Limb (tissue), 2 donors: Measurements from ENCODE around the gene CHRM5.
"Not testable (repeated sequence)": the region's sequence is repeated elsewhere in the genome, so short reads cannot be mapped to it uniquely, and the experiment has no call there.

Experiments
- DNase-seq, 2 donors: peaks; one replicate each; pipeline ENCODE4 v3.0.0-alpha.2; 2016; ENCODE audit errors: extremely low spot score in 2 of 2

Gene CHRM5

GRCh38 chr15:34038871-34039789 lies 70.8 kb downstream of the CHRM5 start, which contains the start of gene AVEN:
Gene AVEN, minus strand, starts transcription at chr15:34039204. Its CDS starts 158 bp downstream, at chr15:34039046.
- peak; percentile 27 to 80 for DNase-seq

GRCh38 chr15:34039790-34040113 lies 71.5 kb downstream of the CHRM5 start:
- DNase-seq = no peak

GRCh38 chr15:34043391-34043790 lies 75.1 kb downstream of the CHRM5 start:
- DNase-seq = no peak

- DNase-seq = no peak
Measured at GRCh38 chr15:34043813-34044212, 75.5 kb downstream of the CHRM5 start.

GRCh38 chr15:34046471-34047145 lies 78.3 kb downstream of the CHRM5 start:
- no peak for DNase-seq

GRCh38 chr15:34047893-34048775 lies 79.8 kb downstream of the CHRM5 start:
- no peak for DNase-seq

- DNase-seq = no peak
Measured at GRCh38 chr15:34049112-34049511, 80.8 kb downstream of the CHRM5 start.

- DNase-seq = not testable (repeated sequence)
Measured at GRCh38 chr15:34050385-34050784, 82.1 kb downstream of the CHRM5 start.

- no peak for DNase-seq
Measured at GRCh38 chr15:34054081-34054707, 85.9 kb downstream of the CHRM5 start.

GRCh38 chr15:34055868-34056595 lies 87.7 kb downstream of the CHRM5 start:
- no peak for DNase-seq

- no peak for DNase-seq
Measured at GRCh38 chr15:34056911-34057310, 88.6 kb downstream of the CHRM5 start.

GRCh38 chr15:34059476-34059875 lies 91.2 kb downstream of the CHRM5 start:
- DNase-seq = no peak

- DNase-seq = no peak
Measured at GRCh38 chr15:34059946-34060345, 91.6 kb downstream of the CHRM5 start.

GRCh38 chr15:34064438-34064837 lies 96.1 kb downstream of the CHRM5 start:
- DNase-seq = no peak

- DNase-seq = no peak
Measured at GRCh38 chr15:34065261-34065660, 97.0 kb downstream of the CHRM5 start.

GRCh38 chr15:34065941-34066340 lies 97.6 kb downstream of the CHRM5 start:
- no peak for DNase-seq

GRCh38 chr15:34070003-34070402 lies 101.7 kb downstream of the CHRM5 start:
- no peak for DNase-seq

GRCh38 chr15:34076785-34077184 lies 108.5 kb downstream of the CHRM5 start:
- no peak for DNase-seq

- no peak for DNase-seq
Measured at GRCh38 chr15:34078900-34079299, 110.6 kb downstream of the CHRM5 start.

- no peak for DNase-seq
Measured at GRCh38 chr15:34079904-34080303, 111.6 kb downstream of the CHRM5 start.

- DNase-seq = no peak
Measured at GRCh38 chr15:34084086-34084485, 115.8 kb downstream of the CHRM5 start.
